Breast epithelium (tissue), 3 donors: ENCODE results near the gene CPLANE2.

Source experiments
- CTCF ChIP-seq, 3 donors: fragments of 450-650 bp; IDR thresholded peaks; one replicate each; pipeline ENCODE4 v1.5.1; 2016 to 2017; ENCODE audit warnings: antibody characterized with exemption in 3 of 3, mild to moderate bottlenecking in 3 of 3, moderate library complexity in 3 of 3
- POLR2A ChIP-seq: fragments of 450-650 bp; IDR thresholded peaks from one replicate; pipeline ENCODE4 v1.6.1; 2016; ENCODE audit warnings: antibody characterized with exemption, mild to moderate bottlenecking, moderate library complexity
- POLR2AphosphoS5 ChIP-seq, 3 donors: sonication (generic); formaldehyde crosslinking; IDR thresholded peaks; one replicate each; pipeline ENCODE4 v1.6.1; 2017; ENCODE audit warnings: antibody characterized with exemption in 3 of 3

- TF ChIP-seq CTCF (IDR thresholded peaks at IDR 0.05) (peak in 1 of 3 donors; percentile 1), POLR2AphosphoS5 (IDR thresholded peaks at IDR 0.05) (no peak), POLR2A (no peak)
Measured at GRCh38 chr1:16244650-16245285, 7.8 kb upstream of the CPLANE2 start.
